ENCODE data around the gene PTPRN2.
"Not testable (repeated sequence)": the region's sequence is repeated elsewhere in the genome, so short reads cannot be mapped to it uniquely, and the experiment has no call there.

Gene PTPRN2

DNA sequence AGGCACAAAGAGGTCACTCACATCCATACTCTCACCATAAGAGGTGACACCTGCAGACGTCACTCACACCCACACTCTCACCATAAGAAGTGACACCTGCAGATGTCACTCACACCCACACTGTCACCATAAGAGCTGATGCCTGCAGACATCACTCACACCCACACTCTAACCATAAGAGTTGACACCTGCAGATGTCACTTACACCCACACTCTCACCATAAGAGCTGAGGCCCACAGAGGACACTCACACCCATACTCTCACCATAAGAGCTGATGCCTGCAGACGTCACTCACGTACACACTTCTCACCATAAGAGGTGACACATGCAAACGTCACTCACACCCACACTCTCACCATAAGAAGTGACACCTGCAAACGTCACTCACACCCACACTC, 255.1 kb downstream of the PTPRN2 start:
- DNase-seq = not testable (repeated sequence)

DNA sequence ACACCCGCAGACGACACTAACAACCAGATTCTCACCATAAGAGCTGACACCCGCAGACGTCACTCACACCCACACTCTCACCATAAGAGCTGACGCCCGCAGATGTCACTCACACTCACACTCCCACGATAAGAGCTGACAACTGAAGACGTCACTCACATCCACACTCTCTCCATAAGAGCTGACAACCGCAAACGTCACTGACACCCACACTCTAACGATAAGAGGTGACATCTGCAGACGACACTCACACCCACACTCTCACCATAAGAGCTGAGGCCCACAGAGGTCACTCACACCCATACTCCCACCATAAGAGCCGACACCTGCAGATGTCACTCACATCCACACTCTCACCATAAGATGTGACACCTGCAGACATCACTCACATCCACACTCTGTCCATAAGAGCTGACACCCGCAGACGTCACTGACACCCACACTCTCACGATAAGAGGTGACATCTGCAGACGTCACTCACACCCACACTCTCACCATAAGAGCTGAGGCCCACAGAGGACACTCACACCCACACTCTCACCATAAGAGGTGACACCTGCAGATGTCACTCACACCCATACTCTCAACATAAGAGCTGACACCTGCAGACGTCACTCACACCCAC, 255.7 kb downstream of the PTPRN2 start:
- not testable (repeated sequence) for DNase-seq

DNA sequence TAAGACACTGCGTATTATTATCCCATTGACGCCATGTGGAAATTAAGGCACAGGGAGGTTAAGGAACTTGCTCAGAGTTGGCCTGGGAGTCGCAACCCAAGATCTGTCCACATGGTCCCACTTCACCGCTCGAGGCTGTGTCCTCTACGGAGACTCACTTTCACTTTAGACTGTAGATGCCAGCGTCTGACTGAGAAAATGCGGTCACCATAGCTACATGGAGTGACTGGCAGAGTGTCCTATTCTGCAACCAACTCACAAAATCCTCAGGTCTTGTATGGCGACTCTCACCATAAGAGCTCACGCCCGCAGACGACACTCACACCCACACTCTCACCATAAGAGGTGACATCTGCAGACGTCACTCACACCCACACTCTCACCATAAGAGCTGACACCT, 257.9 kb downstream of the PTPRN2 start:
- no peak for DNase-seq

DNA sequence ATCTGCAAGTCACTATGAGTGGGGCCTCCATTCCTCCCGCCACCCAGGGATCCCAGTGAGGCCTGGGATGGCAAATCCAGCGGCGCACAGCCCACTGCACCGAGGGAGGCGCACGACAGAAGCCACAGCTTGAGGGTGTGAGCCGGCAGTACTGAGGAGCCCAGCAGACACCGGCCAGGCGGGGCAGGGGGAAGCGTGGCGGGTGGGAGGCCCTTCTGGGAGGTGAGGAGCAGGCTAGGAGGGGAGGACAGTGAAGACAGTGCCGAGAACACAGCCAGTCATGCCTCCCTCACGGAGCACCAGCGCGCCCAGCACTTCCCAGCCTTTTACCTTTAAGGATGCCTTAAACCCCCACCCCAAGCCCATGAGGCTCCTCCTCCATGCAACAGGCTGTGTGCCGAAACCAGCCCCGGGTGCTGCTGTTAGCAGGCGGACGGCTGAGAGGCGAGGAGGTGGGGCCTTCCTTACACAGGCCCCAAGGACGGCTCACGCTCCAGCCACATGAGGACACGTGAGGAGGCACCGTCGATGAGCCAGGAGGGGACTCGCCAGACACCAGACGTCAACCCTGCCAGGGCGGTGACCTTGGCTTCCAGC, 258.5 kb downstream of the PTPRN2 start:
- no peak for DNase-seq

DNA sequence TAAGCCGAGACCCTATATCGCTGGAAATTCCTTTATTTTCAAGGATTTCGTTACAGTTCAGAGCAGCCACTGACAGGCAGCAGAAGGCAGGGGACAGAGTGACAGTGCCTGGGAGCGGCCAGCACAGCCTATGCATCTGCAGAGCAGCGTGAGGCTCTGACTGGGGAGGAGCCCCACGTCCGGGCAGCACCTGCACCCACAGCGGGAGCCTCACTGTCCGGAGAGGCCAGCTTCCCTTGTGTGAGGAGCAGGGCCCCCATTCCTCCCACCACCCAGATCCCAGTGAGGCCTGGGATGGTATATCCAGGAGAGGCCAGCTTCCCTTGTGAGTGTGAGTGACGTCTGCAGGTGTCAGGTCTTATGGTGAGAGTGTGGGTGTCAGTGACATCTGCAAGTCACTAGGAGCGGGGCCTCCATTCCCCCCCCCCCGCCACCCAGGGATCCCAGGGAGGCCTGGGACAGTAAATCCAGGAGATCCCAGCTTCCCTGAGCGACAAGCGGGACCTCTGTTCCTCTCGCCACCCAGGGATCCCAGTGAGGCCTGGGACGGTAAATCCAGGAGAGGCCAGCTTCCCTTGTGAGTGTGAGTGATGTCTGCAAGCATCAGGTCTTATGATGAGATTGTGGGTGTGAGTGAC, 259.1 kb downstream of the PTPRN2 start:
- DNase-seq = no peak

DNA sequence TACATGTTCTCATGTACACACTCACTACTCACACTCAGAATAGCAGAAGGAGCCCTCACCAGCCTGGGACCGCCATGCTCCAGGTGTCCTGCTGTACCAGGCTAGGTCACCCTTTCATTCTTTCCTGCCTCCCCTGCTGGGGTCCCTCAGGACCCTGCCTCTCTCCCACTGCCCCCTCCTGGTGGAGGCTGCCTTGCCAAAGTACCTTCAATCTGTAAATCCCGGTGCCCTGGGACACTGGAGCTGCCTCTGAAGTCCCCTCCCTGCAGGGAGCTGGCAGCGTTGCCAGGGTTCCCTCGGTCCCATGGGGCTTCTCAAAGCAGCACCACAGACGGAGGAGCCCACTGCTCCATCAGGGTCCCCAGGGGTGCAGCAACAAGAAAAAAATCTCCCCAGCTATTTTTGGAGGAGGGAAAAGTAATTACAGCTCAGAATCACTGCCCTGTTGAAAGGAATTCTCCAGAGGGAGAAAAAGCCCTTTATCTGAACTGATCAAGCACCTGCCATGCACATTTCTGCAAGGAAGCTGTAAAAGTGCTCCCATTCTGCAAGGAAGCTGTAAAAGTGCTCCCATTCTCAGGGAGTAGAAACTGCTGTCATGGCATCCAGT, 259.9 kb downstream of the PTPRN2 start:
- no peak for DNase-seq

DNA sequence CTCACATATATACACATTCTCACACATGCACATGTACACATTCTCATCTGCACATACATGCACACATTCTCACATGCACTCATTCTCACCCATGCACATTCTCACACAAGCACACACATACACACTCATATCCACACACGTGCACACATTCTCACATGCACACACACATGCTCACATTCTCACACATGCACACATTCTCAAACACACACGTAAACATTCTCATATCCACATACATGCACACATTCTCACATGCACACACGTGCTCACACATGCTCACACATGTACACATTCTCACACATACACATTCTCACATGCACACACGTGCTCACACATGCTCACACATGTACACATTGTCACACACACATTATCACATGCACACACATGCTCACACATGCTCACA, 260.6 kb downstream of the PTPRN2 start:
- no peak for DNase-seq

DNA sequence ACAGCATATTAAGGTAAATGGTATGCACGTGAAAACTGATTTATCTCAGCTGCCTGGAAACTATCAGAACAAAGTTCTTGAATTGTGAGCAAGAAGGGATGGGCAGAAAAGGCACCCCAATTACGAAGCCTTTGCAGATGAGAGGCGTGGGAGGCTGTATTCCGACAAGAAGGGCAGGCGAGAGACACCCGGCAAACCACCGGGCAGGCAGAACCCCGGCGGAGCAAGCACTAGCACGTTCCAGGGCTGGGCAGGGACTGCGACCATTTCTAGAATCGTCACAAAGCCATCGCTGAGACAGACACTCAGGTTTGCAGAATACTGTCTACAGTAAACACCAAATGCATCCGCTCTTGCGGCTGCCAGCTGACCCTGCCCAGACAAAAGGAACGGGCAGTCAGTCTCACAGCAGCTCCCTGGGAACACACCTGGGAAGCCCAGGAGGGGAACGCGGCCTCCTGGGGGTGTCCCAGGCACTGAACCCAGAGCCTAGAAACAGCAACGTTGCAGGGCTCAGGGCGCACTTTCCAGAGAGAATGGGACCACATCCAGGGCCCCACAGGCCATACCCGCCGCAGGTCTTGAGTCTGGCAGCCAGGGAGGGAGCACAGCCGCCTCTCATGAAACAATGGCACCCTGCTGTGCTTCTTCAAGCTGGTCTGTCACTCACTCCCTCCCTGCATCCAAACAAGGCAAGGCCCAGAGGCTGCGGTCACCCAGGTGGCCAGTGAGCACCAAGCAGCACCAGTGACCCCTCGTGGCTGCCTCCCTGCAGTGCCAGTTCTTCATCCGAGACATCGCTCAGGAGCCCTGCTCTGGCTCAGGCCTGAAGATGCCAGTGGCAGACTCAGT, 261.9 kb downstream of the PTPRN2 start:
- DNase-seq = no peak

DNA sequence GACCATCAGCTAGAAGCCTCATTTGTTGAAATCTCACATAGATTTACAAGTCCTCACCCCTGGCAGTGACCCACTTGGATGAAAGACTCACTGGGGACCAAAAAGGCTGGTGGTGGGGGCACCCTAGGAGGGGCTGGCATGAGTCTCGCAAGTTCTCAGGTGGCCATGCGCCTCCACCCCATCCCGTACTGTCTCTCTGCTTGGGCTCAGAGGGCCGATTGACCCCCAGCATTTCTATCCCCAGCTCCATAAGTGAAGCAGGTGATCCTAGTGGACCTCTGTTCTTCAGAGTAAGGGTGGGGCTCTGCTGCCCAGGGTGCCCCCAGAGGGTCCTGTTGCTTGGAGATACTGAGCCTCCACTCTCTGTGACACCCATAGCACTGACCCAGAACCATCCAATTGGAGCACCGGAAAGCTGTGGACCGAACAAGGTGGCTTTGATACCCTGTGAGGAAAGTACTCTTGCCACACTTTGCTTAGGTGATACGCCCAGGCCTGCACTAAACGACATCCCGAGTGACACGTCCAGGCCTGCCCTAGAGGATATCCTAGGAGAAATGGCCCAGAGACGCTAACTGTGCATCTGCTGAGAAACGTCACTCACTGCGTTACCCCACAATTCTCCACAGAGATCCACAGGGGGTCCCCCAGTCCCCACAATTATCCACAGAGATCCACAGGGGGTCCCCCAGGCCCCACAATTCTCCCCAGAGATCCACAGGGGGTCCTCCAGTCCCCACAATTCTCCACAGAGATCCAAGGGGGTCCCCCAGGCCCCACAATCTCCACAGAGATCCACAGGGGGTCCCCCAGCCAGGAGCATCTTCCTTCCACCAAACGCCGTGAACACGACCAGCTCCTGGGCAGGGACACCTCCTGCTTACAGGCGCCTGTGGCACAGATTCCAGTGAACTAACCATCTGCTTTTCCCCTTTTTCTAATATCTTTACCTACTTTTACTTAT, 262.9 kb downstream of the PTPRN2 start:
- DNase-seq = no peak

DNA sequence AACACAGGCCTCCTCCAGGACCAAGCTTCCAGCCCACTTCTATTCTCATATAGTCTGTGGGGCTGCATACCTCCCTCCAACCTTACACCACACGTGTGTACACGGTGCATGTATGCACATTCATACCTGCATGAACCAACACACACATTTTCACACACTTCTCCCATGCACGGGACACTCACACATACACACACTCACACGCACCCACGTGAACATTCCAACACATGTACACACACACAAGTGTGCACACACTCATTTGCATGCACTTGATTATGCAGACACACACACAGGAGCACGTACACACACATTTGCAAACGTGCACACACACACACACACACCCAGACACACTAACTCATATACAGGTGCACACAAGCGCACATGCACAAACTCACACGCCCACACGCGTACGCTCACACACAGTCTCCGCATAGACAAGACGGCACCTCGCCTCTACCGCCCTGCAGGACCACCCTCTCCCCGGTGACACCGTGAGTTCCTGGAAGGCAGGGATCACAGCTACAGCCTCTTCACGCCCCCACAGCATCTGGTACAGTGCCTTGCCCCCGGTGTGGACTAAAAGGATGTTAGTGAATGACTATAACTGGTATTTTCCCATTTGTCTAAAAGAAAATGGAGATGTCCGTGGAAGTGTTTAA, 263.8 kb downstream of the PTPRN2 start:
- DNase-seq = no peak

DNA sequence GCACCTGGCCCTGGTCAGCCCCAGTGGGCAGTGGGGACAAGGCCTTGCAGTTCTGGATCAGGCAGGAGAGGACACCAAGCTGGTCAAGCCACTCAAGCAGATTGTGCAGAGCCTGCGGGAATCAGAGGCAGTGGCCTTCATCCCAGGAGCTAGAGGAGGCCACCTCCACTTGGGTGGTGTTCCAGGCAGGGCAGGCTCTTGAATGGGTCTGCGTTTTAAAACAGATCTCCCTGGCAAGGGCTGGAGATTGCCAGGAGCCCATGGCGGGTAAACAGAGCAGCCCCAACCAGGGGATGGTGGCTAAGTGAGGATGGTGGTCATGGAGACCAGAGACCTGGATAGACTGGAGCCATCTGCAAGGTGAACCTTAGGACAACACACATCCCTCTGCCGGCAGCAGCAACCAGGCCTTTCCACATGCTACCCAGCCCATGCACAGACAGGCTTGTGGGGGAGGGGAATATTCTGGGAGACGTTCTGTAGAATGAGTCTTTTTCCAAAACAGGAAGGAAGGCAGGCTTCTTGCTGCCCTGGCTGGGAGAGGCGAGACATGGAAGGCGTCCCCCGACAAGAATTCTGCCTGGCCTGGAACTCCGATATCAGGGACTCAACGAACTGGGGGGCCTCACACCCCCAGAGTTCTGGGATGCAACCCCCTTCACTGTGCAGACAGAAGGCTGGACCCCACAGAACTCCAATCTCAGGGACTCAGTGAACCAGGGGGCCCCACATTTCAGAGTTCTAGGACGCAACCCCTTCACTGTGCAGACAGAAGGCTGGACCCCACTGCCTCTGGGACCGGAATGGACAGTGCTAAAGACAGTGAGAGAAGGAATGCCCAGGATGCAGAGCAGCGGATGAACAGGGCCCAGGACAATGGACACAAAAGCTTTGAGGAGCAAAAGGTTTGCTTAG, 264.8 kb downstream of the PTPRN2 start:
- DNase-seq = no peak

DNA sequence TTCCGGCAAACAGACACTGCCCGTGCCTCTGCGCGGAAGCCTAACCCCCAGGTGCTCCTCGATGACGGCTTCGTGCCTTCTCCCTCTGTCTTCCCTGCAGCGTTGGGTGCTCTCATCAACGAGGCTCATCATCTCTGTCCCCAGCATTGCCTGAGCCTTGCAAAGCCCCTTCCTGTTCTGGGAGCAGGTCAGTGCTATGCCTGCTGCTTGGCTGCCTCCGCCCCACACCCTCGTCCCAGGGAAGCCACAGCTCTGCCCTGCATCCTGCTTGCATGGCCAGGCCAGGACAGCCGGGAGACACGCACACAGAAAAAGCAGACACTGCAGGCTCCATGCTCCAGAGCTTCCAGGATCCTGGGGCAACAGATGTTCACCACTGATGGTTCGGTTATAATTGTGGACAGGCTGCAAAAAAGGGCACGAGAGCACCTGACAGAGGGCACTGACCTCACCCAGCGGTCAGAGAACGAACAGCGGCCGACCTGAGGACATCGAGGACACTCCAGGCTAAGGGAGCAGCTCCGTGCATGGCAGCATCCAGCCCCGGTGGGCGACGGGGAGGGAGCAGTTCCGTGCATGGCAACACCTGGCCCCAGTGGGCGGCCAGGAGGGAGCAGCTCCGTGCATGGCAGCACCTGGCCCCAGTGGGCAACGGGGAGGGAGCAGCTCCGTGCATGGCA, 265.5 kb downstream of the PTPRN2 start:
- DNase-seq = no peak

DNA sequence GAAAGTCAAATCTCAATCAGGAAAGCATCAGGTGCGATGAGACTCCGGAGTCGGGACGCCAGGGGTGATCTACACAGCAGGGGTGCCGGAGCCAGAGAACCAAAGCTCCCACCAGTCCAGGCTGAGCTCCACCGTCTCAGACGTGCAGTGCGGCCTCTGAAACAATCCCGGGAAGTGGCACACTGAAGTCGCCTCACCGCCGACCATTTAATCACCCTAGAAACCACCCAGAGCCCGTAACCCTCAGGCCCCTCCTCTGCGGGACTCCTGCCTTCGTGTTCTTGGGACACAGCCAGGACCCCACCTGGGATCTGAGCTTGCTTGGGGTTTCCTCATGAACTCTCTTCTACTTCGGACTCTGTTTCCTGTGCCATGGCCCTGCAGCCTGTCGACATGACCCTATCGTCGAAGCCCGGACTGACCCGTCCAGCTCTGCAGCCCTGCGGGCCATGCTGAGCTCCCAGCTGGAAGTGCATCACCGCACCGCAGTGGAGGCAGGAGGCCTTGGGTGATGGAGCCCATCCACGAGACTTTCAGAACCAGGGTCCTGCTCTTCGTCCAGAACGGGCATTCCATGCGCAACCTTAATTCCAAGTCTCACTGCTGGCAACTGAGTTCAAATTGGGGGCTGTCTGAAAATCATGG, 266.4 kb downstream of the PTPRN2 start:
- DNase-seq = no peak

DNA sequence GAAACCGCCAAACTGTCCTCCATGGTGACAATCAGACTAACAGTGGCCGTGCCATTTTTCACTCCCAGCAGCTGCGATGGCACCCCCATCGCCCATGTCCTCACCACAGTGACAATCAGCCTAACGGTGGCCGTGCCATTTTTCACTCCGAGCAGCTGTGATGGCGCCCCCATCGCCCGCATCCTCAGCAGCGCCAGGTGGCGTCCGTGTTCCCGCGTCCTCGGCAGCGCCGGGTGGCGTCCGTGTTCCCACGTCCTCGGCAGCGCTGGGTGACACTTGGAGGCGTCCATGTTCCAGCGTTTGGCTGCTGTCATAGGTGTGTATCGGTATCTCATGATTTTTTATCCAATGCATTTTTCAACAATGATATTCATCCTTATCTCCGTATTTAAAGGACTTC, 267.3 kb downstream of the PTPRN2 start:
- DNase-seq = no peak

DNA sequence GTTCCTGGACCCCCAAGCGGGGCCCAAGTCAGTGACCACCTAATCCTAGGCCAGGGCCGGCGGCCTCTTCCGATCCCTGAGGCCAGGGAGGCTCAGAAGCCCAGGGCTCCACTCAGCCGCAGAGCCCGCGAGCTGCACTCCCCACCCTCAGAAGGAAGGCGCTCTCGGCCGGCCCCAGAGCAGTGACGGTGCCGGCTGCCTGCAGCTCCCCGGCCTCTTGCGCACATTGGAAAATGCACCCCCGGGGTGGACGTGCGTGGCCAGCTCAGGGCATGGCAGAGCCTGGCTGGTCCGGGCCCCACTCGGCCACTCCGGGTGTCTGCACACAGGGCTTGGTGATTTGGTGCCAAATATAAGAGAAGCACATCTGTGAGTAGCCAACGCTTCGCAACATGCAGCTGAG, 269.1 kb downstream of the PTPRN2 start:
- no peak for DNase-seq

DNA sequence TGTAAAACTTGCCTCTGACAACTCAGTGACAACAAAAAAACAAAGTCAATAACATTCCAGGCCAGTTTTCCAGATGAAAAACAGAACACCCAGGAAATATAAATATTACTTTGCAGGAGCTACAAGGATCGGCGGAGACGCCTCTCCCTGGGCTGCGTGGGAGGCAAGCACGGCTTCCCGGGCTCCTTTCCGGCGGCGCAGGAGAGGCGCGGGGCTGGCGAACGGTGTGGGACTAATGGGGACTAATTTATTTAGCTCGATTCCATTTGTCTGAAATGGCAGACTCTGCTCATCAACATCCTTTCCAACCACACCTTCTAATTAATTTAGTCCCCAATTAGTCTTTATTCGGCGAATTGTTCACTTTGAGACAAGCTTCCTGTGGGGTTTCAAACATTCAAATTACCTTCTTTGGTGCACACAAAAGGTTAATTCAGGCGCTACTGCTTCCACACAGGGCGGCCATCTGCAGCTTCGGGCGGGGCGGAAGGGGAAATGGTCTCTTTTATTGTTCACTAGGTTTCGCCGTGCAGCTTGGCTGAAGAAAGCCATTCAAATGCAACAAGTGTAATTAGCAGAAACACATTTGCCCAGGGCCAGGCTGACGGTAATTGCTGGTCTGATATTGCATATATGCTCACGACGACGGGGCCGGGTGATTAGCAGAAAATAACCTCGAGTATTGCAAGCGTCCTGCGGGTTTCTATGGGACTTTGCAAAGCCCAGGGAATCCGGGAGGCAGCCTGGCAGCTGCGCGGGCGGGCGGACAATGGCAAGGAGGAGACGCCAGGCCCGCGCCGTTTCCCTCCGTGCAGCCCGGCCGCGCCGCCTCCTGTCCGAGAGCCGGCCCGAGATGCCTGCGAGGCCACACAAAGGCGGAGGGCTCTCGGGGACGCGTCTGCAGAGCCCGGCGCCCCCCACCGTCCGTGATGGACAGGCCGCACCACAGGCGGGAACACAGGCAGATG, 270.1 kb downstream of the PTPRN2 start:
- DNase-seq = no peak

DNA sequence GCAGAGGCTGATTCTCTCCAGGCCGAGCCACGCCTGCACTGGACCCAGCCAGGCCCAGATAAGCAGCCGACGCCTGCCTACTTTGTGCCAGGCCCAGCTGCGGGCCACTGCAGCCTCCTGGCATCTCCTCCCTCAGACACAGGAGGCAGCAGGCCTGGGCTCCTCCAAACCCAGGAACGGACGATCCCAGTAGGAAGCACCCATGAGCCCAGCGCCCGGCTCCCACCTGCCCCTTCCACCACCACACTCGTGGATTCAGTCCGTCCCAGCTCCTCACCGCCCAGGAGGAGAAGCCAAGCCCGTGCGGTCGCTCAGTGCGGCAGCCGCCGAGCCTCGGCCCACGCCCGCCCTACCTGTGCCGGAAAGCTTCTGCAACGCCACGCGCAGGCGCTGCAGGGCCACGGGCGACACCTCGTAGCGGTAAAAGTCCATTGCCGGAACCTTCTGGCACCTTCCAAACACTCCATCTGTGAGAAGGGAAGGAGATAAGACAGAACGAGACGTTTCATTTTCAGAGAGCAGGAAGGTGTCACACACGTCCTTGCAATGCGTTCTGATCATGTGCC, 271.1 kb downstream of the PTPRN2 start:
- no peak for DNase-seq

DNA sequence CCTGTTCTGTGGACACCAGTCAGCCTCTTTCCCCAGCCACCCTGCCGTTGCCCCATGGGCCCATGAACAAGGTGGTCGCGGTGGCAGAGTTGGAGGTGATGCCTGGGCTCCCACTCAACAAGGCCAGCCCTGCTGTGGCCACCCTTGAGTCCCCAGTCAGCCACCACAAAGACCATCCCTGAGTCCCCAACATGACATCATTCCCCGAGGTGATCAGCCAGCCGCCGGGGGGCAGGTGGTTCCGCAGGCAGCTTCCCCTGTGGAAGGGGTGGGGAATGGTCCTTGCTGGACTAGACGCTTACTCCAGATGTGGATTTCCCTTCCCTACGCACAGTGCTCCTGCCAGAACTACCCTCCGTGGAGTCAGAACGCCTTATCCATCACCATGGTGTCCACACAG, 271.7 kb downstream of the PTPRN2 start:
- DNase-seq = no peak
